WTC11 (cell line): Measurements from ENCODE around the gene KRTAP10-3.

Source experiments
- ATF3 ChIP-seq: sonication (generic); formaldehyde crosslinking; conservative IDR thresholded peaks from 2 replicates; pipeline ENCODE4 v1.8.1; 2022; ENCODE audit warnings: mild to moderate bottlenecking, missing genetic modification reagents
- GABPB1 ChIP-seq: sonication (generic); formaldehyde crosslinking; IDR thresholded peaks from 2 replicates; pipeline ENCODE4 v1.8.1; 2023; ENCODE audit warnings: mild to moderate bottlenecking, missing genetic modification reagents
- GRHL2 ChIP-seq: fragments of 250-450 bp; sonication (Bioruptor Pico); IDR thresholded peaks from 2 replicates; pipeline ENCODE4 v1.8.0; 2022; ENCODE audit warnings: mild to moderate bottlenecking, moderate library complexity; ENCODE audit not compliant: insufficient replicate concordance, severe bottlenecking
- MYBL2 ChIP-seq: sonication (generic); formaldehyde crosslinking; IDR thresholded peaks from 2 replicates; pipeline ENCODE4 v1.8.1; 2023; ENCODE audit warnings: mild to moderate bottlenecking, moderate library complexity, missing genetic modification reagents
- TCF7 ChIP-seq: sonication (generic); formaldehyde crosslinking; IDR thresholded peaks from 2 replicates; pipeline ENCODE4 v1.8.0; 2022; ENCODE audit warnings: mild to moderate bottlenecking, low read depth, missing genetic modification reagents, moderate library complexity
- ZNF263 ChIP-seq: sonication (generic); formaldehyde crosslinking; IDR thresholded peaks from 2 replicates; pipeline ENCODE4 v1.8.1; 2022; ENCODE audit warnings: low read depth, mild to moderate bottlenecking, moderate library complexity, missing genetic modification reagents
- ZNF423 ChIP-seq: fragments of 250-450 bp; sonication (Bioruptor Pico); IDR thresholded peaks from 2 replicates; pipeline ENCODE4 v2.1.2; 2022; ENCODE audit warnings: mild to moderate bottlenecking, moderate library complexity
- TF ChIP-seq, protein P1 (sequence below): fragments of 200-600 bp; IDR thresholded peaks from 2 replicates; pipeline ENCODE4 v1.8.0; 2022; ENCODE audit warnings: antibody characterized with exemption
- TF ChIP-seq, protein P2 (sequence below): sonication (generic); formaldehyde crosslinking; IDR thresholded peaks from 2 replicates; pipeline ENCODE4 v1.8.0; 2022; ENCODE audit warnings: mild to moderate bottlenecking, missing genetic modification reagents
- TF ChIP-seq, protein P3 (sequence below): sonication (generic); formaldehyde crosslinking; IDR thresholded peaks from 2 replicates; pipeline ENCODE4 v1.8.1; 2022; ENCODE audit warnings: mild to moderate bottlenecking, moderate library complexity, missing genetic modification reagents
- TF ChIP-seq, protein P4 (sequence below): sonication (generic); formaldehyde crosslinking; IDR thresholded peaks from 2 replicates; pipeline ENCODE4 v1.8.1; 2022; ENCODE audit warnings: mild to moderate bottlenecking, missing genetic modification reagents, moderate library complexity, borderline replicate concordance

GRCh38 chr21:44552136-44552535, 6.5 kb downstream of the KRTAP10-3 start:
- TF ChIP-seq, protein P1, sequence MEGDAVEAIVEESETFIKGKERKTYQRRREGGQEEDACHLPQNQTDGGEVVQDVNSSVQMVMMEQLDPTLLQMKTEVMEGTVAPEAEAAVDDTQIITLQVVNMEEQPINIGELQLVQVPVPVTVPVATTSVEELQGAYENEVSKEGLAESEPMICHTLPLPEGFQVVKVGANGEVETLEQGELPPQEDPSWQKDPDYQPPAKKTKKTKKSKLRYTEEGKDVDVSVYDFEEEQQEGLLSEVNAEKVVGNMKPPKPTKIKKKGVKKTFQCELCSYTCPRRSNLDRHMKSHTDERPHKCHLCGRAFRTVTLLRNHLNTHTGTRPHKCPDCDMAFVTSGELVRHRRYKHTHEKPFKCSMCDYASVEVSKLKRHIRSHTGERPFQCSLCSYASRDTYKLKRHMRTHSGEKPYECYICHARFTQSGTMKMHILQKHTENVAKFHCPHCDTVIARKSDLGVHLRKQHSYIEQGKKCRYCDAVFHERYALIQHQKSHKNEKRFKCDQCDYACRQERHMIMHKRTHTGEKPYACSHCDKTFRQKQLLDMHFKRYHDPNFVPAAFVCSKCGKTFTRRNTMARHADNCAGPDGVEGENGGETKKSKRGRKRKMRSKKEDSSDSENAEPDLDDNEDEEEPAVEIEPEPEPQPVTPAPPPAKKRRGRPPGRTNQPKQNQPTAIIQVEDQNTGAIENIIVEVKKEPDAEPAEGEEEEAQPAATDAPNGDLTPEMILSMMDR = no peak
- TF ChIP-seq MYBL2 (no peak), GABPB1 (CRISPR knock-in tag) (no peak), ZNF423 (CRISPR knock-in tag) (no peak), GRHL2 (CRISPR knock-in tag) (no peak), TCF7 (CRISPR knock-in tag) (no peak), ZNF263 (CRISPR knock-in tag) (no peak), ATF3 (CRISPR knock-in tag) (no peak)
- TF ChIP-seq, protein P2, sequence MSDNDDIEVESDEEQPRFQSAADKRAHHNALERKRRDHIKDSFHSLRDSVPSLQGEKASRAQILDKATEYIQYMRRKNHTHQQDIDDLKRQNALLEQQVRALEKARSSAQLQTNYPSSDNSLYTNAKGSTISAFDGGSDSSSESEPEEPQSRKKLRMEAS (CRISPR knock-in tag) = no peak
- TF ChIP-seq, protein P3, sequence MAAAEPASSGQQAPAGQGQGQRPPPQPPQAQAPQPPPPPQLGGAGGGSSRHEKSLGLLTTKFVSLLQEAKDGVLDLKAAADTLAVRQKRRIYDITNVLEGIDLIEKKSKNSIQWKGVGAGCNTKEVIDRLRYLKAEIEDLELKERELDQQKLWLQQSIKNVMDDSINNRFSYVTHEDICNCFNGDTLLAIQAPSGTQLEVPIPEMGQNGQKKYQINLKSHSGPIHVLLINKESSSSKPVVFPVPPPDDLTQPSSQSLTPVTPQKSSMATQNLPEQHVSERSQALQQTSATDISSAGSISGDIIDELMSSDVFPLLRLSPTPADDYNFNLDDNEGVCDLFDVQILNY (CRISPR knock-in tag) = no peak
- TF ChIP-seq, protein P4, sequence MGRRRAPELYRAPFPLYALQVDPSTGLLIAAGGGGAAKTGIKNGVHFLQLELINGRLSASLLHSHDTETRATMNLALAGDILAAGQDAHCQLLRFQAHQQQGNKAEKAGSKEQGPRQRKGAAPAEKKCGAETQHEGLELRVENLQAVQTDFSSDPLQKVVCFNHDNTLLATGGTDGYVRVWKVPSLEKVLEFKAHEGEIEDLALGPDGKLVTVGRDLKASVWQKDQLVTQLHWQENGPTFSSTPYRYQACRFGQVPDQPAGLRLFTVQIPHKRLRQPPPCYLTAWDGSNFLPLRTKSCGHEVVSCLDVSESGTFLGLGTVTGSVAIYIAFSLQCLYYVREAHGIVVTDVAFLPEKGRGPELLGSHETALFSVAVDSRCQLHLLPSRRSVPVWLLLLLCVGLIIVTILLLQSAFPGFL (CRISPR knock-in tag) = no peak
